Tibial artery (tissue), 4 donors: ENCODE results near the gene FARS2.

Experiments used
- DNase-seq, 2 donors: peaks; one replicate each; pipeline ENCODE4 v3.0.0-alpha.2; 2019
- H3K27ac ChIP-seq, 2 donors: fragments of 200-600 bp; sonication (generic) in 1 of 2; 1 replicate in 1 of 2; 2 replicates in 1 of 2; pipeline ENCODE4 v1.5.1; 2018 to 2019; ENCODE audit warnings: mild to moderate bottlenecking in 1 of 2
- H3K27me3 ChIP-seq, 2 donors: fragments of 200-600 bp; sonication (generic) in 1 of 2; one replicate each; pipeline versions ENCODE4 v1.5.1 to v1.6.0; 2016 to 2019
- H3K36me3 ChIP-seq, 3 donors: fragments of 200-600 bp; sonication (generic) in 2 of 3; one replicate each; pipeline ENCODE4 v1.5.1; 2016 to 2019; ENCODE audit warnings: mild to moderate bottlenecking in 2 of 3
- H3K4me1 ChIP-seq, 4 donors: fragments of 200-600 bp; sonication (generic) in 2 of 4; 1 replicate in 3 of 4; 2 replicates in 1 of 4; pipeline ENCODE4 v1.5.1; 2016 to 2019
- H3K4me3 ChIP-seq, 2 donors: fragments of 200-600 bp; sonication (generic) in 1 of 2; 1 replicate in 1 of 2; 2 replicates in 1 of 2; pipeline ENCODE4 v1.5.1; 2018 to 2019; ENCODE audit warnings: mild to moderate bottlenecking in 2 of 2
- H3K9me3 ChIP-seq, 3 donors: fragments of 200-600 bp; sonication (generic) in 1 of 3; one replicate each; pipeline ENCODE4 v1.5.1; 2016 to 2019
- CTCF ChIP-seq, 2 experiments: fragments of 200-600 bp in 1 of 2; fragments of 450-650 bp in 1 of 2; IDR thresholded peaks; one replicate each; pipeline ENCODE4 v1.5.1; 2017 to 2019; ENCODE audit warnings: antibody characterized with exemption in 2 of 2, mild to moderate bottlenecking in 1 of 2, moderate library complexity in 1 of 2
- intact Hi-C: fragments of 100-400 bp; cut with DNase I; formaldehyde crosslinking; loops from one replicate; pipeline ENCODE4 v1.15.0; 2023; ENCODE audit warnings: low total_unique reads

The FARS2 gene

DNA sequence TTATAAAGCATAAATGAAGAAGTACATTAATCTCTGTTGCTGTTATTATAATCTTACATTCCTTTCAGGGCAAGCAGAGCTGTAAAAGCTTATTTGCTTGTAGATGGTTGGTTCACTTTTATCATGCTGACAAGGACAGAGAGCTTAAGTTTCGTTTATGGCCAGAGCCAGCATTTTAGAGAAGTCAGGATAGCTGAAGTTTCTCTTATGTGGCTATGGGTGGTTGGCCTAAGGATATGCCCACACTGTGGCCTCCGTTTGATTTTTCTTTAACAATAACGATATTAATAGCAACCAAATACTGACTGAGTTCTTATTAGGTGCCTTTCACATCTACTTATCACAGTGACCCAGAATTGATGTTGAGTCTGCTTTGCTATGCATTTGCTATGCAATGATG, 78.5 kb downstream of the FARS2 start:
- H3K27me3 ChIP-seq = no peaks in the 10 kb centered on the region
- peaks cover 0 to 7% (median 2%) of the 10 kb centered on the region in 4 donors for H3K4me1 ChIP-seq
- no peak for TF ChIP-seq CTCF (IDR thresholded peaks at IDR 0.05)
- DNase-seq = no peak
- no peak overlapping the region for H3K27ac ChIP-seq
- no peak overlapping the region for H3K4me3 ChIP-seq
- H3K36me3 ChIP-seq = no peaks in the 10 kb centered on the region
- intact Hi-C loops = no loop called here
- H3K9me3 ChIP-seq = no peaks in the 10 kb centered on the region

- DNase-seq = no peak
- TF ChIP-seq CTCF (IDR thresholded peaks at IDR 0.05) = no peak
- H3K36me3 ChIP-seq = no peaks in the 10 kb centered on the region
- peaks cover 0 to 7% (median 0%) of the 10 kb centered on the region in 4 donors for H3K4me1 ChIP-seq
- H3K27me3 ChIP-seq = no peaks in the 10 kb centered on the region
- H3K4me3 ChIP-seq = no peak overlapping the region
- no peak overlapping the region for H3K27ac ChIP-seq
- intact Hi-C loops = no loop called here
- no peaks in the 10 kb centered on the region for H3K9me3 ChIP-seq
Observed at GRCh38 chr6:5341845-5342244, 80.5 kb downstream of the FARS2 start.

- no peaks in the 10 kb centered on the region for H3K9me3 ChIP-seq
- intact Hi-C loops = no loop called here
- H3K4me3 ChIP-seq = no peak overlapping the region
- no peaks in the 10 kb centered on the region for H3K27me3 ChIP-seq
- no peaks in the 10 kb centered on the region for H3K4me1 ChIP-seq
- no peak overlapping the region for H3K27ac ChIP-seq
- no peaks in the 10 kb centered on the region for H3K36me3 ChIP-seq
- no peak for DNase-seq
- no peak for TF ChIP-seq CTCF (IDR thresholded peaks at IDR 0.05)
Observed at GRCh38 chr6:5343998-5344397, 82.7 kb downstream of the FARS2 start.

DNA sequence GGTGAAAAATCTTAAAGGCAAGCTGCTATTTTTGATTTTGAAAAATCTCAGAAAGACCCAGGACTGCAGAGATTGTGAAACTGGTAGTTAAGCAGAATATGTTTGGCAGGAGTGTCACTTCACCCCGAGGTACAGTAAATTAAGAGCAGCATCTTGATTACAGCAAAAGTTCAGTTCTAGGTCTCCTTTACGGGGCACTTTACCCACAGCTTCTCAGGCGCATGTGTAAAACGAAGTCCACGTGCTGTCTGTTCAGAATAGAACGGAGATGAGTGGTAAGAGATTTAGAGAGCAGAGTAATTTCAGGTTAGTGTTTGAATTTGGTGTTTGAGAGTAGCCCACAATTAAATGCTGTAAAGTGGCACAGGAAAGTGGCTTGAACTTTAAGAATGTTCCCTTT, 84.0 kb downstream of the FARS2 start:
- H3K27me3 ChIP-seq = no peaks in the 10 kb centered on the region
- no peak overlapping the region for H3K4me3 ChIP-seq
- no peak for DNase-seq
- no peaks in the 10 kb centered on the region for H3K36me3 ChIP-seq
- no peaks in the 10 kb centered on the region for H3K4me1 ChIP-seq
- H3K9me3 ChIP-seq = no peaks in the 10 kb centered on the region
- intact Hi-C loops = no loop called here
- H3K27ac ChIP-seq = no peak overlapping the region
- TF ChIP-seq CTCF (IDR thresholded peaks at IDR 0.05) = no peak

- intact Hi-C loops = no loop called here
- TF ChIP-seq CTCF (IDR thresholded peaks at IDR 0.05) = no peak
- Histone ChIP-seq H3K36me3 (no peaks in the 10 kb centered on the region), H3K4me1 (no peaks in the 10 kb centered on the region), H3K9me3 (no peaks in the 10 kb centered on the region), H3K27me3 (no peaks in the 10 kb centered on the region), H3K27ac (no peak overlapping the region), H3K4me3 (no peak overlapping the region)
- no peak for DNase-seq
Observed at GRCh38 chr6:5351552-5352210, 90.4 kb downstream of the FARS2 start.

GRCh38 chr6:5353971-5354370, 92.7 kb downstream of the FARS2 start:
- H3K4me3 ChIP-seq = no peak overlapping the region
- no peak overlapping the region for H3K27ac ChIP-seq
- H3K4me1 ChIP-seq = no peaks in the 10 kb centered on the region
- H3K27me3 ChIP-seq = no peaks in the 10 kb centered on the region
- TF ChIP-seq CTCF (IDR thresholded peaks at IDR 0.05) = no peak
- no peak for DNase-seq
- H3K36me3 ChIP-seq = no peaks in the 10 kb centered on the region
- H3K9me3 ChIP-seq = no peaks in the 10 kb centered on the region
- intact Hi-C loops = no loop called here
